NK-92 treated with Interleukin-12 subunit alpha and Interleukin-12 subunit beta, amount 100 ng/mL, for 24 hours (cell line): ENCODE measurements around the gene TSSK2.
"Not testable (repeated sequence)": the region's sequence is repeated elsewhere in the genome, so short reads cannot be mapped to it uniquely, and the experiment has no call there.

Experiments used
- DNase-seq: peaks from one replicate; lab custom pipeline; 2025; lab: John Stamatoyannopoulos, UW

TSSK2 gene

GRCh38 chr22:19143212-19143611 lies 12.1 kb downstream of the TSSK2 start:
- no peak for DNase-seq

GRCh38 chr22:19143967-19144400 lies 12.9 kb downstream of the TSSK2 start:
- DNase-seq, result no peak

- DNase-seq, result no peak
These were observed 15.3 kb downstream of the TSSK2 start for GRCh38 chr22:19146215-19146968.

- no peak for DNase-seq
These were observed 16.2 kb downstream of the TSSK2 start for GRCh38 chr22:19147195-19147780.

- no peak for DNase-seq
These were observed 17.4 kb downstream of the TSSK2 start for GRCh38 chr22:19148417-19149046.

GRCh38 chr22:19149047-19149883 lies 18.2 kb downstream of the TSSK2 start:
- no peak for DNase-seq

- DNase-seq, result no peak
These were observed 18.9 kb downstream of the TSSK2 start, which contains the start of gene GSC2 for GRCh38 chr22:19149991-19150390. Gene GSC2 (minus strand): TSS chr22:19150292. CDS start chr22:19150283, 9 bp downstream.

- DNase-seq, result no peak
These were observed 19.6 kb downstream of the TSSK2 start for GRCh38 chr22:19150482-19151328.

- no peak for DNase-seq
These were observed 20.5 kb downstream of the TSSK2 start for GRCh38 chr22:19151329-19152191.

- no peak for DNase-seq
These were observed 22.1 kb downstream of the TSSK2 start for GRCh38 chr22:19152942-19153883.

GRCh38 chr22:19156109-19156508 lies 25.0 kb downstream of the TSSK2 start:
- not testable (repeated sequence) for DNase-seq

- not testable (repeated sequence) for DNase-seq
These were observed 27.5 kb downstream of the TSSK2 start for GRCh38 chr22:19158649-19159048.

GRCh38 chr22:19164425-19164824 lies 33.3 kb downstream of the TSSK2 start:
- DNase-seq, result no peak

GRCh38 chr22:19166421-19166820 lies 35.3 kb downstream of the TSSK2 start:
- DNase-seq, result no peak

GRCh38 chr22:19167106-19167869 lies 36.2 kb downstream of the TSSK2 start:
- DNase-seq, result no peak

- no peak for DNase-seq
These were observed 37.2 kb downstream of the TSSK2 start for GRCh38 chr22:19168088-19168890.
